ENCODE measurements around the gene LIN7C. TPM values are rescaled to one million over a fixed set of nuclear protein-coding genes. Genes with fewer than 3 reads are reported as not detected.

The LIN7C gene
- total and polyA plus RNA-seq, 2 of the 13 experiments (the other 11 are each of a cell fraction or from before 2014, with no cell fraction given) = 14.8 to 37.2 TPM

GRCh38 chr11:27475622-27476021 is 30.9 kb downstream of the LIN7C start (continued):
- TF ChIP-seq ZNF562 (CRISPR knock-in tag; IDR thresholded peaks at IDR 0.05; ENCODE audit: borderline replicate concordance) (no peak), CHD2 (IDR thresholded peaks at IDR 0.05; ENCODE audit: low read depth, low read length) (no peak), TGIF2 (CRISPR knock-in tag; IDR thresholded peaks at IDR 0.05) (peak; percentile 49; the same call in 1 of the 2 replicates), ZBTB14 (CRISPR knock-in tag; IDR thresholded peaks at IDR 0.05) (no peak), ZNF501 (CRISPR knock-in tag; IDR thresholded peaks at IDR 0.05) (no peak), ZNF546 (CRISPR knock-in tag; conservative IDR thresholded peaks at IDR 0.05) (no peak), ESRRA (CRISPR knock-in tag; IDR thresholded peaks at IDR 0.05; ENCODE audit: low read depth) (peak; percentile 89), TP53 (CRISPR knock-in tag; conservative IDR thresholded peaks at IDR 0.05) (0 out of 2 replicates have a peak, but pooled peaks have one; percentile 12), PHF5A (CRISPR knock-in tag; IDR thresholded peaks at IDR 0.05; ENCODE audit: low read depth, unreplicated experiment) (no peak), ZNF136 (CRISPR knock-in tag; IDR thresholded peaks at IDR 0.05; ENCODE audit: low read depth) (no peak; the same call in 1 of the 2 replicates), REXO4 (CRISPR knock-in tag; IDR thresholded peaks at IDR 0.05; ENCODE audit: borderline replicate concordance) (no peak), RXRB (CRISPR knock-in tag; IDR thresholded peaks at IDR 0.05; ENCODE audit: borderline replicate concordance) (peak; percentile 82), ZNF503 (CRISPR knock-in tag; IDR thresholded peaks at IDR 0.05) (no peak; the same call in 1 of the 2 replicates), TERF1 (CRISPR knock-in tag; IDR thresholded peaks at IDR 0.05) (no peak), KLF15 (CRISPR knock-in tag; IDR thresholded peaks at IDR 0.05; ENCODE audit: borderline replicate concordance) (no peak), MXD4 (CRISPR knock-in tag; IDR thresholded peaks at IDR 0.05) (no peak), ZNF609 (CRISPR knock-in tag; IDR thresholded peaks at IDR 0.05; ENCODE audit: borderline replicate concordance) (peak; percentile 93), HNRNPK (IDR thresholded peaks at IDR 0.05; ENCODE audit: low read depth, low read length, poor library complexity, severe bottlenecking) (no peak), MED1 (CRISPR knock-in tag; IDR thresholded peaks at IDR 0.05) (peak; percentile 89), CSRNP2 (CRISPR knock-in tag; conservative IDR thresholded peaks at IDR 0.05; ENCODE audit: low read depth) (no peak)
